NCI-H526 (cell line): ENCODE data around the gene NUP42.
A peak's percentile ranks its signal among the peaks of the same experiment; 100 is the strongest.
"Not testable (repeated sequence)": the region's sequence is repeated elsewhere in the genome, so short reads cannot be mapped to it uniquely, and the experiment has no call there.

Experiments used
- DNase-seq, 2 experiments: peaks; one replicate each; lab custom pipeline; 2025; lab: John Stamatoyannopoulos, UW

Gene NUP42

GRCh38 chr7:23181684-23182553, at the start of gene NUP42:
Gene NUP42 (plus strand): TSS chr7:23182048. CDS start chr7:23182086, 38 bp downstream.
- DNase-seq: peak; percentile 98

GRCh38 chr7:23133797-23134196, 48.1 kb upstream of the NUP42 start:
- no peak for DNase-seq

DNA sequence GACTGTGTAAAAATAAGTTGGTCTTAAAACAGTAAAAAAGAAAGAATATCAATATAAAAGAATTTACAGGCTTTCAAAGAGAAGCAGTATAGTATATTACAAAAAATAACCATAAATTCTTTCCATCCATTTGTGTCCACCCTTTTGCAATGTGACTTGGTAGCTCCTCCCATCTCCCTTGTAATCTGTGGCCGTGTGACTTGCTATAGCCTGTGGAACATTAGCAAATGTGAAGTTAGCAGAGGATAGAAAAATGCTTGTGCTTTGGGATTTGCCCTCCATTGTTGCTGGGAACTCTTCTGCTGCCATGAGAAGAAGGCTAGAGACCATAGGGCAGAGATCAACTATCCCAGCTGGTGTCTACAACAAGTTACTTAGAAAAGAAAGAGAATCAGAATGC, 46.1 kb upstream of the NUP42 start:
- no peak for DNase-seq

GRCh38 chr7:23136216-23136615, 45.6 kb upstream of the NUP42 start:
- no peak for DNase-seq

GRCh38 chr7:23157679-23158078, 24.2 kb upstream of the NUP42 start:
- no peak for DNase-seq

- no peak for DNase-seq
Observed at GRCh38 chr7:23158546-23158945, 23.3 kb upstream of the NUP42 start.

DNA sequence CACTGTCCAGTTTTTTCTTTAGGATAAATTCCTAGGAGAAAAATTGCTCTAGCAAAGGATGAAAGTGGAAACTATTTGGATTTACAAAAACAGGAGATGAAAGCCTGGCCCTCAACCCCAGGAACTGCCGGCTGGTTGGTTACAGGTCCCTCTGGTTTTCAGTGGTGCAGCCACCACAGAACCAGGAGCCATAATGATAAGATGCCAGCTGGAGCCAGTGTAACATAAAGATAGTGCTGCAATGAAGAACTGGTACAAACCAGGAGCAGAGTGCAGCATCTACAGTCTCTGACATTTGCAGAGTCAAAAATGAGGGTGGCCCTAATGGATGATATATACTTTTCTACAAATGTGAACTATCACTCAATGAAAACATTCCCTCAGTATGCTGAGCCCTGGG, 20.4 kb upstream of the NUP42 start:
- no peak for DNase-seq

- DNase-seq: no peak
Observed at GRCh38 chr7:23164846-23165245, 17.0 kb upstream of the NUP42 start.

DNA sequence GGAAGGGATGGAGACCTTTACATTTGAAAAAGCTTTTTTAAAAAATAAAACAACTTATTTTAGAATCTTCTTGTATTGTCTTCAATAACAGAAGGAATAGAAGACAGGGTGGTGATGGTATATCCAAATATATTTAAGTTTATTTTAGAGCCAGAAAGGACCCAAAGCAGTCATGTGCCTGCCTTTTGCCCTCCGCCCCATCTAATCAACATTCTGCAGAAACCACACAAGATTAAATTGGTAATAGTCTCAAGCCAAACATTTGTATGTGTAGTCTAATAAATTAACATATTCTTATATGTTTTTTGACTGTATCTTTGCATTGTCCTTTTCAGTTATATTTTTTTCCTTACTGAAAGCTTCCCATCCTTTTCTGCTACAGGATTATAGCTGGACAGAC, 16.5 kb upstream of the NUP42 start:
- DNase-seq: no peak

DNA sequence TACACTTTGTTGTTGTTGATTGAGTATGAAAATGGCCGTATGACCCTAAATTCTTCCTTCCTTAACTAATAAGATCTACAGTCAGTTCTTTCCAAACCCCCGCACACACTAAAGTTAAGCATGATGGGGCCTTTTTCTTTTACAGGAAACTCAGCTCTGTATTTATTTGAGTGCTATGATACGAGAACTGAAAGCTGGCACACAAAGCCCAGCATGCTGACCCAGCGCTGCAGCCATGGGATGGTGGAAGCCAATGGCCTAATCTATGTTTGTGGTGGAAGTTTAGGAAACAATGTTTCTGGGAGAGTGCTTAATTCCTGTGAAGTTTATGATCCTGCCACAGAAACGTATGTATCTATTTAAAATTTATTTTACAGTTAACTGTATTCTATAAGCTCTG, 14.2 kb upstream of the NUP42 start:
- DNase-seq: no peak

- no peak for DNase-seq
Observed at GRCh38 chr7:23168111-23168885, 13.6 kb upstream of the NUP42 start.

DNA sequence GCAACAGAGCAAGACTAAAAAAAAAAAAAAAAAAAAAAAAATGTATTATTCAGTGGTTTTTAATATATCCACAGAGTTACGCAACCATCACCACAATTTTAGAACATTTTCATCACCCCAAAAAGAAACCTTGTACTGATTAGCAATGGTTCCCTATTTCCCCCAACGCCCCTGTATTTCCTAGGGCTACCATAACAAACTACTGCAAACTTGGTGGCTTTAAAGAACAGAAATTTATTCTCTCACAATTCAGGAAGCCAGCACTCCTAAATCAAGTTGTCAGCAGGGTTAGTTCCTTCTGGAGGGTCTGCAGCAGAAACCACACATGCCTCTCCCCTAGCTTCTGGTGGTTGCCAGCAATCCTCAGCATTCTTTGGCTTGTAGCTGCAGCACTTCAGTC, 5.9 kb upstream of the NUP42 start:
- no peak for DNase-seq

- no peak for DNase-seq
Observed at GRCh38 chr7:23183279-23184012, 1.6 kb downstream of the NUP42 start.

- DNase-seq: no peak
Observed at GRCh38 chr7:23184291-23184690, 2.4 kb downstream of the NUP42 start.

- peak; percentile 18 to 49 for DNase-seq
Observed at GRCh38 chr7:23184709-23185359, 3.0 kb downstream of the NUP42 start.

DNA sequence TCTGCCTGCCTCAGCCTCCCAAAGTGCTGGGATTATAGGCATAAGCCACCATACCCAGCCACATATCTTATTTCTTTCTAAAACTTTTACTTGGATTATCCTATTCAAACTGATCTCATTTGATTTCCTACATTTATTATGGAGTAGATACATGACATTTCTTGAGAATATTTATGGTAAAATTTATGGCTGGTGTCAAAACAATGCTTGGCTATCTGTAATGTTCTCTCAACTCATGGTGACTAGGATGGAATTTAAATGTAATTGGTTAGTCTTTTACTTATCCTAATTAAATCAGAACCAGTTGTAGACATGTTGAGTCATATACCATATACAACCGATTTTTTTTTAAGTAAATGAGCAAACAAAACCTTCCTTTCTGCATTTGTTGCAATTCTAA, 4.1 kb downstream of the NUP42 start:
- DNase-seq: no peak

DNA sequence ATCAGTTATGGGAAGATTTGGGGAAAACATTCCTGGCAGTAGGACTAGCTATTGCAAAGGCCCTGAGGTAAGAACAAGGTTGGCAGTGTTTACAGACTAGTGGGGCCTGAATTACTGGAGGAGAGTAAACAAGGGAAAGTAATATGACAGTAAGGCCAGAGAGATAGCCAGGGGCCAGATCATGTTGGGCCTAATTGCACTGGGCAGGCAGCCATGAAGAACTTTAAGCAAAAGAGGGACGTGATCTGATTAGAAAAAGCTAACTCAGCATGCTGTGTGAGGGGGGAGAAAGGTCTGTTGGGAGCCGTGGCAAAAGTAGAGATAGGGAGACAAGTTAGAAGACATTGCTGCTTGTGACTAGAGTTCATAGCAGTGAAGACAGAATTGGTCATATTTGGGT, 9.2 kb downstream of the NUP42 start:
- DNase-seq: no peak

DNA sequence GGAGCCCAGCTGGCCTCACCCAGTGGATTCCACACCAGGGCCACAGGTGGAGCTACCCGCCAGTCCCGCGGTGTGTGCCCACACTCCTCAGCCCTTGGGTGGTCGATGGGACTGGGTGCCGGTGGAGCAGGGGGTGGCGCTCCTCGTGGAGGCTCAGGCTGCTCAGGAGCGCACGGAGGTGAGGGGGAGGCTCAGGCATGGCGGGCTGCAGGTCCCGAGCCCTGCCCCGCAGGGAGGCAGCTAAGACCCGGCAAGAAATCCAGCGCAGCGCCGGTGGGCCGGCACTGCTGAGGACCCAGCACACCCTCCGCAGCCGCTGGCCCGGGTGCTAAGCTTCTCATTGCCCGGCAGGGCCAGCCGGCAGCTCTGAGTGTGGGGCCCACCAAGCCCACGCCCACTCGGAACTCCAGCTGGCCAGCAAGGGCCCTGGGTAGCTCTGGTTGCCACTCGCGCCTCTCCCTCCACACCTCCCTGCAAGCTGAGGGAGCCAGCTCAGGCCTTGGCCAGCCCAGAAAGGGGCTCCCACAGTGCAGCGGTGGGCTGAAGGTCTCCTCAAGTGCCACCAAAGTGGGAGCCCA, 11.9 kb downstream of the NUP42 start:
- DNase-seq: not testable (repeated sequence)

DNA sequence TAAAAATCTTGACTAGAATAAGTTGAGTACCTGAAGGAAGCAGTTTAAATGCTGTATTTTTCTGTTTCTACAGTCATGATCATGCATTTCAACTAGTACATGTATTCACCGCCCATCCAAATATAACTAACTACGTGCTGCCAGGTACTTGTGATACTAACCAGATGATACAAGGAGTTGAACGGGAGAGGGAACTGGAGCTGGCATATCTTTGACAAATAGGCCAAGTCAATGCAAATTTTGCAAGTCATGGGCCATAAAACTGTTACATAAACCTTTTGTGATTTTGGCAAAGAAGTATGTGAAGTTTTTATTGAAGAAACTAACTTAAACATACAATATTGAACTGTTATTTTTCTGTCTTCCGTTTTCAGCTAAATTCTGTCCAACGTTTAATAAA, 14.5 kb downstream of the NUP42 start:
- no peak for DNase-seq

DNA sequence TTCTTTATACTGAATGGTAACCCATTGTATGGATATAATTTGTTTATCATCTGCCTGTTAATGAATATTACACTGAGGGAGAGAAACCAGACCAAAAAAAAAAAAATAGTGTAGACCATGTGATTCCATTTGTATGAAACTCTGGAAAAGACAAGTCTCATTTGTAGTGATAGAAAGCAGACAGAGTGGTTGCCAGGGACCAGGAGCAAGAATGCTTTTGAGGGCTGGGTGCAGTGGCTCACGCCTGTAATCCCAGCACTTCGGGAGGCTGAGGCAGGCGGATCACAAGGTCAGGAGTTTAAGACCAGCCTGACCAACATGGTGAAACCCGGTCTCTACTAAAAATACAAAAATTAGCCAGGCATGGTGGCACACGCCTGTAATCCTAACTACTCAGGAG, 15.9 kb downstream of the NUP42 start:
- DNase-seq: not testable (repeated sequence)

DNA sequence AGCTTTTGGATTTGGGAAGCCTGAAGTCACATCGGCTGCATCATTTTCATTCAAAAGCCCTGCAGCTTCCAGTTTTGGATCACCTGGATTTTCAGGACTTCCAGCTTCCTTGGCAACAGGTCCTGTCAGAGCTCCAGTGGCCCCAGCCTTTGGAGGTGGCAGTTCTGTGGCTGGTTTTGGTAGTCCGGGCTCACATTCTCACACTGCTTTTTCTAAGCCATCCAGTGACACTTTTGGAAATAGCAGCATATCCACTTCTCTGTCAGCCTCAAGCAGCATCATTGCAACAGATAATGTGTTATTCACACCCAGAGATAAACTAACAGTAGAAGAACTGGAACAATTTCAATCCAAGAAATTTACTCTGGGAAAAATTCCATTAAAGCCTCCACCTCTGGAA, 18.5 kb downstream of the NUP42 start:
- DNase-seq: no peak

DNA sequence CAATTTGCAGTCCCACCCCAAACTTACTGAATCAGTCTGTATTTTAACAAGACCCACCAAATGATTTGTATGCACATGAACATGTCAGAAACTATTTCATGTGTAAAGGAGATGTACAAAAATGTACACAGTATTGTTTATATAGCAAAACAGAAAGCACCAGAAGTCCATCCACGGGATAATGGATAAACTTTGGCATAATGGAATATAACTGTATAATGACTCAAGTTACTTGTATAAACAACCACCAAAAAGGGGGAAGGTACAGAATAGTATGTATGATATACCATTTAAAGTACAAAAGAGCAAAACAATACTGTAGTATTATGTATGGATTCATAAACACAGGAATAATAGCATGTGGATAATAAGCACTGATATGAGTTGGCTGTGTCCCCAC, 22.4 kb downstream of the NUP42 start:
- no peak for DNase-seq
